Parathyroid adenoma (tissue), 2 donors: Measurements from ENCODE around the gene GAK.

Experiments used
- H2AFZ ChIP-seq: fragments of 300-600 bp; sonication (generic); one replicate; pipeline ENCODE4 v1.7.0; 2017; ENCODE audit warnings: antibody characterized with exemption, mild to moderate bottlenecking
- H3K27ac ChIP-seq: fragments of 300-600 bp; sonication (generic); one replicate; pipeline ENCODE4 v1.7.0; 2017
- H3K27me3 ChIP-seq: fragments of 300-600 bp; sonication (generic); one replicate; pipeline ENCODE4 v1.7.0; 2017; ENCODE audit warnings: low read length; ENCODE audit not compliant: control insufficient read depth, insufficient read depth
- H3K36me3 ChIP-seq: fragments of 300-600 bp; sonication (generic); one replicate; pipeline ENCODE4 v1.7.0; 2017; ENCODE audit warnings: low read length; ENCODE audit not compliant: control insufficient read depth, insufficient read depth
- H3K4me1 ChIP-seq: fragments of 300-600 bp; sonication (generic); one replicate; pipeline ENCODE4 v1.7.0; 2017; ENCODE audit warnings: control low read depth
- H3K4me2 ChIP-seq: fragments of 300-600 bp; sonication (generic); one replicate; pipeline ENCODE4 v1.7.0; 2017; ENCODE audit warnings: low read length
- H3K4me3 ChIP-seq: fragments of 300-600 bp; sonication (generic); one replicate; pipeline ENCODE4 v1.7.0; 2017; ENCODE audit warnings: low read depth, low read length
- H3K79me2 ChIP-seq: fragments of 300-600 bp; sonication (generic); one replicate; pipeline ENCODE4 v1.7.0; 2017; ENCODE audit warnings: control low read depth
- H3K9ac ChIP-seq: fragments of 300-600 bp; sonication (generic); one replicate; pipeline ENCODE4 v1.7.0; 2017; ENCODE audit warnings: mild to moderate bottlenecking
- H3K9me3 ChIP-seq: fragments of 300-600 bp; sonication (generic); one replicate; pipeline ENCODE4 v1.7.0; 2017; ENCODE audit warnings: low read length; ENCODE audit not compliant: control insufficient read depth
- TF ChIP-seq, protein P1 (sequence below): fragments of 300-600 bp; sonication (generic); IDR thresholded peaks from one replicate; pipeline ENCODE4 v1.7.0; 2017; ENCODE audit warnings: antibody characterized with exemption, mild to moderate bottlenecking
- donor health status: primary hyperparathyroidism.

Gene GAK

GRCh38 chr4:826508-827208, 105.5 kb downstream of the GAK start:
- H3K27me3 ChIP-seq = no peaks in the 10 kb centered on the region
- TF ChIP-seq, protein P1, sequence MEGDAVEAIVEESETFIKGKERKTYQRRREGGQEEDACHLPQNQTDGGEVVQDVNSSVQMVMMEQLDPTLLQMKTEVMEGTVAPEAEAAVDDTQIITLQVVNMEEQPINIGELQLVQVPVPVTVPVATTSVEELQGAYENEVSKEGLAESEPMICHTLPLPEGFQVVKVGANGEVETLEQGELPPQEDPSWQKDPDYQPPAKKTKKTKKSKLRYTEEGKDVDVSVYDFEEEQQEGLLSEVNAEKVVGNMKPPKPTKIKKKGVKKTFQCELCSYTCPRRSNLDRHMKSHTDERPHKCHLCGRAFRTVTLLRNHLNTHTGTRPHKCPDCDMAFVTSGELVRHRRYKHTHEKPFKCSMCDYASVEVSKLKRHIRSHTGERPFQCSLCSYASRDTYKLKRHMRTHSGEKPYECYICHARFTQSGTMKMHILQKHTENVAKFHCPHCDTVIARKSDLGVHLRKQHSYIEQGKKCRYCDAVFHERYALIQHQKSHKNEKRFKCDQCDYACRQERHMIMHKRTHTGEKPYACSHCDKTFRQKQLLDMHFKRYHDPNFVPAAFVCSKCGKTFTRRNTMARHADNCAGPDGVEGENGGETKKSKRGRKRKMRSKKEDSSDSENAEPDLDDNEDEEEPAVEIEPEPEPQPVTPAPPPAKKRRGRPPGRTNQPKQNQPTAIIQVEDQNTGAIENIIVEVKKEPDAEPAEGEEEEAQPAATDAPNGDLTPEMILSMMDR = no peak
- no peaks in the 10 kb centered on the region for H3K79me2 ChIP-seq
- no peaks in the 10 kb centered on the region for H3K36me3 ChIP-seq
- peak overlapping the region; percentile 56 for H2AFZ ChIP-seq
- no peaks in the 10 kb centered on the region for H3K9me3 ChIP-seq
- peak overlapping the region; percentile 65 for H3K4me2 ChIP-seq
- H3K4me3 ChIP-seq = peak overlapping the region; percentile 22
- no peaks in the 10 kb centered on the region for H3K4me1 ChIP-seq
- no peak overlapping the region for H3K9ac ChIP-seq
- no peak overlapping the region for H3K27ac ChIP-seq

- H3K9ac ChIP-seq = no peak within 1 kb of the TSS
These were observed 106.2 kb downstream of the GAK start, which contains the start of gene CPLX1 for GRCh38 chr4:825971-826330. CPLX1 (minus strand) TSS chr4:826129; CDS start chr4:824522, 1,607 bp downstream.

GRCh38 chr4:825063-825970, 106.8 kb downstream of the GAK start:
- Histone ChIP-seq H3K36me3 (no peaks in the 10 kb centered on the region), H3K4me2 (peak overlapping the region; percentile 73), H3K9ac (no peak overlapping the region), H3K27ac (no peak overlapping the region), H3K79me2 (no peaks in the 10 kb centered on the region), H3K4me3 (no peak overlapping the region), H3K27me3 (no peaks in the 10 kb centered on the region), H3K9me3 (no peaks in the 10 kb centered on the region), H2AFZ (no peak overlapping the region), H3K4me1 (no peaks in the 10 kb centered on the region)
- TF ChIP-seq, protein P1 = no peak

More at GRCh38 chr4:825971-826330, 106.2 kb downstream of the GAK start, which contains the start of gene CPLX1:
- Histone ChIP-seq H3K27ac (no peak within 1 kb of the TSS), H3K27me3 (no peaks in the 10 kb centered on the region), H3K4me3 (peak within 1 kb of the TSS; percentile 22), H3K9me3 (no peaks in the 10 kb centered on the region), H2AFZ (peak within 1 kb of the TSS; percentile 56), H3K4me2 (peak within 1 kb of the TSS; percentile 73), H3K4me1 (no peaks in the 10 kb centered on the region), H3K79me2 (no peaks in the 10 kb centered on the region), H3K36me3 (no peaks in the 10 kb centered on the region)
- TF ChIP-seq, protein P1 = no peak

DNA sequence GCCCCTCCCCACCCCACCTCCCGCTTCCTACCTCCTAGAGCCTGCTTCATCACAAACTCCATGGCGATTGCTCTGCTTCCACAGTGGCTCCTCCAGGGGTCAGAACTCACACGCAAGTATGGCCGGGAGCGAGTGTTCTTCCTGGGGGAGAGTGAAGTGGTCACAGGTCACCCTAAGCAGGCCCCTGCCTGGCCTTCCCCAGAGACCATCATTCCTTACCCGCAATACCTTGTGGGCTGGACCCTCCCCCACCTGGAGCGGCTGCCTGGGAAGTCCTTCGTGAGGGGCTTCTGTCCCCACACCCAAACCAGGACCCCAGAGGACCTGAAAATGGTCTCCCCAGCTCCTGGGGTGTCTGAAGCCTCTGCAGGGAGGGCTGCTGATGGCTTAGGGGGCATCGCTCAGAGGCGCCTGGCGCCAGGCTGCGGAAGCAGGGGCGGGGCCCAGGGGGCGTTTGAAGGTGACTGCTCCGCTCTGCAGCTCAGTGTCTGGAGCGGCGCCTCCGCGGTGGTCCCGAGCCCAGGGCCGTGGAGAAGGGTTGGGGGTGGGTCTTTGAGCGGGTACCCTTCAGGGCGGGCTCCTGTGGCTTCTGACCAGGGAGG, 107.6 kb downstream of the GAK start:
- H3K9ac ChIP-seq = no peak overlapping the region

More for the DNA sequence above, 107.6 kb downstream of the GAK start:
- Histone ChIP-seq H3K4me2 (no peak overlapping the region), H3K4me1 (no peaks in the 10 kb centered on the region), H3K27ac (no peak overlapping the region), H3K9me3 (no peaks in the 10 kb centered on the region), H3K79me2 (no peaks in the 10 kb centered on the region), H3K36me3 (no peaks in the 10 kb centered on the region), H3K27me3 (no peaks in the 10 kb centered on the region), H2AFZ (no peak overlapping the region), H3K4me3 (no peak overlapping the region)
- TF ChIP-seq, protein P1 = no peak
